Right atrium auricular region (tissue), 2 donors: ENCODE measurements around the gene CAB39. TPM values are rescaled to one million over a fixed set of nuclear protein-coding genes. Genes with fewer than 3 reads are reported as not detected.

Experiments
- DNase-seq: peaks from one replicate; pipeline ENCODE4 v3.0.0-alpha.2; 2019; ENCODE audit warnings: low spot score
- H3K27ac ChIP-seq, 2 donors: fragments of 200-600 bp; sonication (generic); 1 replicate in 1 of 2; 2 replicates in 1 of 2; pipeline ENCODE4 v1.5.1; 2016 to 2019
- H3K27me3 ChIP-seq, 2 donors: fragments of 200-600 bp; sonication (generic); one replicate each; pipeline versions ENCODE4 v1.5.1 to v1.6.0; 2017 to 2019
- H3K36me3 ChIP-seq: fragments of 200-600 bp; sonication (generic); one replicate; pipeline ENCODE4 v1.5.1; 2016
- H3K4me1 ChIP-seq, 2 donors: fragments of 200-600 bp; sonication (generic); one replicate each; pipeline versions ENCODE4 v1.5.1 to v1.6.0; 2017 to 2019
- H3K4me3 ChIP-seq, 2 donors: fragments of 200-600 bp; sonication (generic); 1 replicate in 1 of 2; 2 replicates in 1 of 2; pipeline ENCODE4 v1.5.1; 2017 to 2019; ENCODE audit warnings: mild to moderate bottlenecking in 1 of 2, moderate library complexity in 1 of 2
- H3K9me3 ChIP-seq, 2 donors: fragments of 200-600 bp; sonication (generic); one replicate each; pipeline ENCODE4 v1.5.1; 2019
- total RNA-seq, 2 donors: library from RNA; depleted of rRNA; stranded (reverse); fragments of >200 nt; gene quantifications; one replicate each; pipeline ENCODE4 v1.1.0, GENCODE V29; 2016
- TF ChIP-seq, protein P1 (sequence below), 2 donors: fragments of 200-600 bp; sonication (generic); IDR thresholded peaks; one replicate each; pipeline ENCODE4 v1.5.1; 2019; ENCODE audit warnings: antibody characterized with exemption in 2 of 2

Gene CAB39
- total RNA-seq, 2 donors from 2014 or later = 66.1 to 81.5 TPM

GRCh38 chr2:230807729-230808128 lies 95.1 kb downstream of the CAB39 start:
- Histone ChIP-seq H3K27me3 (no peaks in the 10 kb centered on the region), H3K9me3 (no peaks in the 10 kb centered on the region), H3K4me1 (peaks cover 0 to 12% of the 10 kb centered on the region in 2 donors), H3K27ac (no peak overlapping the region), H3K4me3 (no peak overlapping the region), H3K36me3 (peaks cover 16% of the 10 kb centered on the region)
- TF ChIP-seq, protein P1, sequence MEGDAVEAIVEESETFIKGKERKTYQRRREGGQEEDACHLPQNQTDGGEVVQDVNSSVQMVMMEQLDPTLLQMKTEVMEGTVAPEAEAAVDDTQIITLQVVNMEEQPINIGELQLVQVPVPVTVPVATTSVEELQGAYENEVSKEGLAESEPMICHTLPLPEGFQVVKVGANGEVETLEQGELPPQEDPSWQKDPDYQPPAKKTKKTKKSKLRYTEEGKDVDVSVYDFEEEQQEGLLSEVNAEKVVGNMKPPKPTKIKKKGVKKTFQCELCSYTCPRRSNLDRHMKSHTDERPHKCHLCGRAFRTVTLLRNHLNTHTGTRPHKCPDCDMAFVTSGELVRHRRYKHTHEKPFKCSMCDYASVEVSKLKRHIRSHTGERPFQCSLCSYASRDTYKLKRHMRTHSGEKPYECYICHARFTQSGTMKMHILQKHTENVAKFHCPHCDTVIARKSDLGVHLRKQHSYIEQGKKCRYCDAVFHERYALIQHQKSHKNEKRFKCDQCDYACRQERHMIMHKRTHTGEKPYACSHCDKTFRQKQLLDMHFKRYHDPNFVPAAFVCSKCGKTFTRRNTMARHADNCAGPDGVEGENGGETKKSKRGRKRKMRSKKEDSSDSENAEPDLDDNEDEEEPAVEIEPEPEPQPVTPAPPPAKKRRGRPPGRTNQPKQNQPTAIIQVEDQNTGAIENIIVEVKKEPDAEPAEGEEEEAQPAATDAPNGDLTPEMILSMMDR (IDR thresholded peaks at IDR 0.05) = no peak
- DNase-seq = no peak

GRCh38 chr2:230809015-230809414 lies 96.4 kb downstream of the CAB39 start:
- Histone ChIP-seq H3K4me3 (no peak overlapping the region), H3K27ac (no peak overlapping the region), H3K27me3 (no peaks in the 10 kb centered on the region), H3K4me1 (peaks cover 0 to 12% of the 10 kb centered on the region in 2 donors), H3K9me3 (no peaks in the 10 kb centered on the region), H3K36me3 (peaks cover 22% of the 10 kb centered on the region)
- TF ChIP-seq, protein P1 (IDR thresholded peaks at IDR 0.05) = no peak
- no peak for DNase-seq

- Histone ChIP-seq H3K36me3 (peaks cover 30% of the 10 kb centered on the region), H3K4me1 (peaks cover 0 to 12% of the 10 kb centered on the region in 2 donors), H3K9me3 (no peaks in the 10 kb centered on the region), H3K27me3 (no peaks in the 10 kb centered on the region), H3K27ac (no peak overlapping the region), H3K4me3 (no peak overlapping the region)
- TF ChIP-seq, protein P1 (IDR thresholded peaks at IDR 0.05) = no peak
- DNase-seq = no peak
Observed at GRCh38 chr2:230809677-230810251, 97.1 kb downstream of the CAB39 start.

- Histone ChIP-seq H3K4me3 (no peak overlapping the region), H3K36me3 (peaks cover 44% of the 10 kb centered on the region), H3K9me3 (no peaks in the 10 kb centered on the region), H3K4me1 (peaks cover 0 to 1% of the 10 kb centered on the region in 2 donors), H3K27me3 (no peaks in the 10 kb centered on the region), H3K27ac (no peak overlapping the region)
- no peak for DNase-seq
- TF ChIP-seq, protein P1 (IDR thresholded peaks at IDR 0.05) = no peak
Observed at GRCh38 chr2:230811508-230811907, 98.9 kb downstream of the CAB39 start.

GRCh38 chr2:230812033-230812432 lies 99.4 kb downstream of the CAB39 start:
- DNase-seq = no peak
- no peak overlapping the region for H3K27ac ChIP-seq
- no peaks in the 10 kb centered on the region for H3K27me3 ChIP-seq
- H3K4me3 ChIP-seq = no peak overlapping the region
- no peaks in the 10 kb centered on the region for H3K4me1 ChIP-seq
- H3K9me3 ChIP-seq = no peaks in the 10 kb centered on the region
- TF ChIP-seq, protein P1 (IDR thresholded peaks at IDR 0.05) = no peak
- peaks cover 48% of the 10 kb centered on the region for H3K36me3 ChIP-seq

DNA sequence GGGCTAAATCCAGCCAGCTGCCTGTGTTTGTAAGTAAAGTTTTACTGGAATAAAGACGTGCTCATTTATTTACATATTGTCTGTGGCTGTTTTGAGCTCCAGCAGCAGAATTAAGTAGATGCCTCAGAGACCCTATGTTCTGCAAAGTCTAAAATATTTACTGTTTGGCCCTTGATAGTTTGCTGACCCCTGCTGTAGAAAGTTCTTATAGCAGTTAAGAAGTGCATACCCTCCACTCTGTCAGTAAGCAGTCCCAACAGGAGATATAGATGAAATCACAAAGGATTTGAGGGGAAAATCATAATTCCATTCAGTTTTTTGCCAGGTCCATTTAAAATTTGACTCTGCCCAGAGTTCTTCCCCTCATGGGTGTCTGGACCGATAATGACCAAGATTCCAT lies 102.0 kb downstream of the CAB39 start:
- DNase-seq = no peak
- Histone ChIP-seq H3K9me3 (no peaks in the 10 kb centered on the region), H3K27ac (no peak overlapping the region), H3K4me3 (no peak overlapping the region), H3K27me3 (no peaks in the 10 kb centered on the region), H3K36me3 (peaks cover 64% of the 10 kb centered on the region), H3K4me1 (no peaks in the 10 kb centered on the region)
- TF ChIP-seq, protein P1 (IDR thresholded peaks at IDR 0.05) = peak in 1 of 2 donors; percentile 41
